Endothelial cell of umbilical vein (primary cell): Measurements from ENCODE around the gene SART1. TPM values are rescaled to one million over a fixed set of nuclear protein-coding genes. Genes with fewer than 3 reads are reported as not detected.

Experiments
- BruUV-seq: library from RNA; stranded (reverse); fragments of 400-500 nt; replicated peaks from 2 replicates; lab custom pipeline; 2021; lab: Mats Ljungman, UMichigan
- CTCF ChIA-PET: fragments of 300-600, 350-600 bp; sonication (Branson Sonifier 250); formaldehyde crosslinking; loops from one replicate; lab custom pipeline; 2021; ENCODE audit warnings: antibody characterized with exemption, inconsistent platforms; lab: Charles Lee
- POLR2A ChIA-PET: fragments of 300-600, 350-600 bp; sonication (Branson Sonifier 250); formaldehyde crosslinking; loops from one replicate; lab custom pipeline; 2021; ENCODE audit warnings: antibody characterized with exemption, inconsistent platforms; lab: Charles Lee
- DNase-seq: peaks from one replicate; pipeline ENCODE4 v3.0.0-alpha.2; 2011; ENCODE audit warnings: low read depth, low spot score
- FAIRE-seq: peaks from 2 replicates; lab custom pipeline; 2011; peaks lifted over from hg19 to GRCh38; lab: Jason Lieb, UNC
- H2AFZ ChIP-seq: 2 replicates; pipeline ENCODE4 v1.6.0; 2012; ENCODE audit warnings: low read depth, low read length, control low read depth, inconsistent platforms
- H3K27ac ChIP-seq: 2 replicates; pipeline ENCODE4 v1.5.1; 2011; ENCODE audit warnings: low read depth, mild to moderate bottlenecking, control low read depth, low read length, moderate library complexity; ENCODE audit not compliant: insufficient read depth
- H3K27me3 ChIP-seq, 2 experiments: 2 replicates each; pipeline versions ENCODE4 v1.6.0 to v1.6.1; 2011; ENCODE audit warnings: low read length in 2 of 2, mixed read lengths in 1 of 2; ENCODE audit not compliant: control insufficient read depth in 2 of 2, insufficient read depth in 2 of 2
- H3K36me3 ChIP-seq, 2 experiments: 2 replicates in 1 of 2; 3 replicates in 1 of 2; pipeline ENCODE4 v1.5.1; 2011; ENCODE audit warnings: low read length in 2 of 2, mild to moderate bottlenecking in 1 of 2, moderate library complexity in 1 of 2; ENCODE audit not compliant: control insufficient read depth in 2 of 2, insufficient read depth in 2 of 2; ENCODE audit errors: extremely low read depth in 1 of 2
- H3K4me1 ChIP-seq: 3 replicates; pipeline ENCODE4 v1.5.1; 2011; ENCODE audit warnings: mild to moderate bottlenecking, low read length; ENCODE audit not compliant: control insufficient read depth, insufficient read depth; ENCODE audit errors: extremely low read depth
- H3K4me2 ChIP-seq: 2 replicates; pipeline ENCODE4 v1.6.1; 2011; ENCODE audit warnings: low read length, control low read depth, mixed read lengths; ENCODE audit not compliant: insufficient read depth
- H3K4me3 ChIP-seq, 3 experiments: fragments of 200-600 bp in 1 of 3; sonication (generic), shearing (Covaris generic) in 1 of 3; replicated peaks in 1 of 3; 2 replicates each; pipeline ENCODE4 v1.5.1; 2011 to 2016; ENCODE audit warnings: control low read depth in 3 of 3, low read length in 3 of 3, mild to moderate bottlenecking in 2 of 3, inconsistent platforms in 1 of 3, low read depth in 1 of 3, moderate library complexity in 1 of 3; ENCODE audit not compliant: insufficient read depth in 1 of 3
- H3K79me2 ChIP-seq: 2 replicates; pipeline ENCODE4 v1.6.0; 2012; ENCODE audit warnings: low read length, inconsistent platforms; ENCODE audit not compliant: control insufficient read depth, insufficient read depth
- H3K9ac ChIP-seq: replicated peaks from 2 replicates; pipeline ENCODE3; 2011; ENCODE audit warnings: low read length, control low read depth; ENCODE audit not compliant: insufficient read depth; ENCODE audit errors: extremely low read depth
- H3K9me1 ChIP-seq: replicated peaks from 3 replicates; pipeline ENCODE4 v1.6.0; 2011; ENCODE audit warnings: mild to moderate bottlenecking, low read length; ENCODE audit not compliant: control insufficient read depth, insufficient read depth; ENCODE audit errors: extremely low read depth
- H3K9me3 ChIP-seq: replicated peaks from 2 replicates; pipeline ENCODE4 v1.5.1; 2012; ENCODE audit warnings: low read length, inconsistent platforms; ENCODE audit not compliant: control insufficient read depth, insufficient read depth
- H4K20me1 ChIP-seq: replicated peaks from 2 replicates; pipeline ENCODE3; 2011; ENCODE audit warnings: mild to moderate bottlenecking, low read length; ENCODE audit not compliant: control insufficient read depth, insufficient read depth; ENCODE audit errors: extremely low read depth
- CTCF ChIP-seq, 2 donors: IDR thresholded peaks; 1 replicate in 1 of 2; 2 replicates in 1 of 2; pipeline ENCODE4 v1.5.1; 2011; ENCODE audit warnings: low read length in 2 of 2, mild to moderate bottlenecking in 2 of 2, moderate library complexity in 2 of 2, control low read depth in 1 of 2, inconsistent platforms in 1 of 2, low read depth in 1 of 2; ENCODE audit not compliant: insufficient read depth in 1 of 2; ENCODE audit errors: extremely low read depth in 1 of 2
- EZH2 ChIP-seq: IDR thresholded peaks from 2 replicates; pipeline ENCODE4 v1.6.1; 2012; ENCODE audit warnings: borderline replicate concordance, low read depth, mild to moderate bottlenecking, moderate library complexity, low read length, inconsistent platforms; ENCODE audit not compliant: severe bottlenecking
- FOS ChIP-seq: IDR thresholded peaks from 2 replicates; pipeline ENCODE4 v1.6.1; 2011; ENCODE audit warnings: mild to moderate bottlenecking, low read length, moderate library complexity, borderline replicate concordance; ENCODE audit not compliant: insufficient read depth
- GATA2 ChIP-seq: IDR thresholded peaks from 2 replicates; pipeline ENCODE4 v1.7.0; 2011; ENCODE audit warnings: low read depth, mild to moderate bottlenecking, moderate library complexity, mixed read lengths, low read length; ENCODE audit not compliant: insufficient read length, insufficient read depth
- JUN ChIP-seq: IDR thresholded peaks from 2 replicates; pipeline ENCODE4 v1.6.1; 2011; ENCODE audit warnings: borderline replicate concordance, low read depth; ENCODE audit not compliant: insufficient read length, insufficient read depth
- MYC ChIP-seq: IDR thresholded peaks from one replicate; pipeline ENCODE4 v1.6.1; 2011; ENCODE audit warnings: mild to moderate bottlenecking, low read depth, low read length
- POLR2A ChIP-seq: IDR thresholded peaks from 2 replicates; pipeline ENCODE4 v1.6.1; 2012; ENCODE audit warnings: low read depth, mild to moderate bottlenecking, control low read depth, low read length
- POLR2AphosphoS5 ChIP-seq: IDR thresholded peaks from 2 replicates; pipeline ENCODE4 v1.6.1; 2012; ENCODE audit warnings: low read depth, mild to moderate bottlenecking, control low read depth, low read length, moderate library complexity; ENCODE audit not compliant: insufficient read depth
- dilution Hi-C: fragments of 300-500 bp; cut with MboI; formaldehyde crosslinking; loops from one replicate; pipeline ENCODE4 v1.15.0; 2019; ENCODE audit warnings: low sequenced_read_pairs; ENCODE audit not compliant: extremely low pct_ligation_motif_present
- intact Hi-C: fragments of 100-400 bp; cut with micrococcal nuclease; formaldehyde crosslinking; loops from one replicate; pipeline ENCODE4 v1.10.0; 2022
- polyA plus RNA-seq, 4 experiments: library from polyadenylated mRNA; depleted of rRNA in 3 of 4; stranded (reverse) in 3 of 4; unstranded in 1 of 4; fragments of >200 nt; gene quantifications; 2 replicates each; pipeline versions ENCODE4 v1.2.1 to v1.2.3, GENCODE V29; 2011 to 2012; ENCODE audit warnings: missing spikeins in 1 of 4
- total RNA-seq: library from RNA; stranded (reverse); gene quantifications from 2 replicates; pipeline ENCODE4 v1.2.3, GENCODE V29; 2021
- TF ChIP-seq, protein P1 (sequence below): IDR thresholded peaks from 2 replicates; pipeline ENCODE4 v1.6.1; 2011; ENCODE audit not compliant: insufficient read depth, insufficient read length

SART1 gene
- total and polyA plus RNA-seq, 2 donors (not counting 3 experiments of a cell fraction or from before 2014, with no cell fraction given): 21.8 to 62.7 TPM

DNA sequence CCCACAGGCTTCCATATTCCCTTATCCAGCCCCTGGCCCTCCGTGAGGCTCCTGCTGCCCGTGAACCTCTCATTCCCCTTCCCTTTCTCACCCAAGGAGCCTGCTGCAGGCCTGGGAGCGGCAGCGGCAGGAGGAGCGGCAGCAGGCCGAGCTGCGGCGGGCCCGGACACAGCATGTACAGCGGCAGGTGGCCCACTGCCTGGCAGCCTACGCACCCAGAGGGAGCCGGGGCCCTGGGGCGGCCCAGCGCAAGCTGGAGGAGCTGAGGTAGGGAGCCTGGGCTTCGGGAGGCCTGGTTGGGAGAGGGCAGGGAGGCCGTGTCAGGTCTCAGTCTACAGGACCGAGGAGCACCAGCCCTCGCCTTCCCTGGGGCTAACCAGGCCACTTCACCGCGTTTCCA lies 8.1 kb upstream of the SART1 start:
- no peak overlapping the region for H3K9ac ChIP-seq
- no peak overlapping the region for H3K4me2 ChIP-seq
- FAIRE-seq: no peak
- no TSS peak for BruUV-seq
- no peaks in the 10 kb centered on the region for H4K20me1 ChIP-seq
- no peaks in the 10 kb centered on the region for H3K36me3 ChIP-seq
- no peak overlapping the region for H2AFZ ChIP-seq
- no peak overlapping the region for H3K27ac ChIP-seq
- DNase-seq: no peak
- H3K9me3 ChIP-seq: no peaks in the 10 kb centered on the region
- no peak overlapping the region for H3K4me3 ChIP-seq
- intact Hi-C loops (no loop called here), dilution Hi-C loops (no loop called here)
- TF ChIP-seq GATA2 (no peak), FOS (no peak), CTCF (IDR thresholded peaks at IDR 0.05; ENCODE audit: extremely low read depth in 1 of 2, insufficient read depth in 1 of 2, low read depth in 1 of 2, low read length in 2 of 2) (no peak), POLR2A (no peak), POLR2AphosphoS5 (no peak), EZH2 (no peak), JUN (no peak), MYC (no peak)
- TF ChIP-seq, protein P1, sequence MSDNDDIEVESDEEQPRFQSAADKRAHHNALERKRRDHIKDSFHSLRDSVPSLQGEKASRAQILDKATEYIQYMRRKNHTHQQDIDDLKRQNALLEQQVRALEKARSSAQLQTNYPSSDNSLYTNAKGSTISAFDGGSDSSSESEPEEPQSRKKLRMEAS: no peak
- no peaks in the 10 kb centered on the region for H3K9me1 ChIP-seq
- no peaks in the 10 kb centered on the region for H3K79me2 ChIP-seq
- ChIA-PET CTCF (interaction anchor here (1.8 kb wide), 1 partner anchor 65 kb away, joined by 4 read pairs; the partner anchor contains the start of gene FIBP), POLR2A (no interaction called here)
- H3K27me3 ChIP-seq: peaks cover 0 to 3% of the 10 kb centered on the region in 2 experiments
- H3K4me1 ChIP-seq: no peaks in the 10 kb centered on the region
